NAMALWA (cell line): ENCODE measurements around the gene PTGIS.

Experiments
- DNase-seq: peaks from one replicate; pipeline ENCODE4 v3.0.0-alpha.2; 2015; ENCODE audit warnings: low spot score

Gene PTGIS

DNA sequence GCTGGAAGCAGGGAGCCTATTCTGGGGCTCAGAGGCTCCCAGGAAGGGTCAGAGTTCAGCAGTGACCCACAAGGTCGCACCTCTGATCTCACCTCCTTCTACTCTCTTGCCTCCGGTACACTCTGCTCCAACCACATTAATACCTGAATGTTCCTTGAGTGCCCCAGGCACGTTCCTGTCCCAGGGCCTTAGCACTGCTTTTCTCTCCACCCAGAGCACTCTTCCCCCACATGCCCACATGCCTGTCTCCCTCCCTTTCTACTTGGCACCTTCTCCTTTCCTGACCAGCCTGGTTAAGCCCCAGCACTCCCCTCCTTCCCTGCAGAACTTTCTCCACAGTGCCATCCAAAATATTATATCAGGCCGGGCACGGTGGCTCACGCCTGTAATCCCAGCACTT lies 98.9 kb downstream of the PTGIS start:
- DNase-seq, result no peak

DNA sequence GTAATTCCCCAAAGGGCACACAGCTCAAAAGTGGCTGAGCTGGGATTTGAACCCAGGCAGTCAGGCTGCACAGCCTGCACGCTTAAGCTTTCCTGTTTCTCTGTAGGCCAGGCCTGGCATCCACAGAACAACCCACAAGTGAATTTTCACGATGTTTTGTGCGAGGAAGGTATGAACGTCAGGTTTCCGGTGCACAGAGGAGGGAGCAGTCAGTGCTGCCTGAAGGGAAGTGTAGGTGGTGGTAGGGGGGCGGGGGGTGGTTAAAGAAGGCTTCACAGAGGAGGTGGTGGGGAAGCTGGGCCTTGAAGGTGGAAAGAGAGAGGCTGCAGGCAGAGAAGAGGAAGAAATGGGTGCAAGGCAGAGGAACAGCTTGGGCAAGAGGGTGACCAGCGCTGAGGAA lies 99.5 kb downstream of the PTGIS start:
- no peak for DNase-seq

DNA sequence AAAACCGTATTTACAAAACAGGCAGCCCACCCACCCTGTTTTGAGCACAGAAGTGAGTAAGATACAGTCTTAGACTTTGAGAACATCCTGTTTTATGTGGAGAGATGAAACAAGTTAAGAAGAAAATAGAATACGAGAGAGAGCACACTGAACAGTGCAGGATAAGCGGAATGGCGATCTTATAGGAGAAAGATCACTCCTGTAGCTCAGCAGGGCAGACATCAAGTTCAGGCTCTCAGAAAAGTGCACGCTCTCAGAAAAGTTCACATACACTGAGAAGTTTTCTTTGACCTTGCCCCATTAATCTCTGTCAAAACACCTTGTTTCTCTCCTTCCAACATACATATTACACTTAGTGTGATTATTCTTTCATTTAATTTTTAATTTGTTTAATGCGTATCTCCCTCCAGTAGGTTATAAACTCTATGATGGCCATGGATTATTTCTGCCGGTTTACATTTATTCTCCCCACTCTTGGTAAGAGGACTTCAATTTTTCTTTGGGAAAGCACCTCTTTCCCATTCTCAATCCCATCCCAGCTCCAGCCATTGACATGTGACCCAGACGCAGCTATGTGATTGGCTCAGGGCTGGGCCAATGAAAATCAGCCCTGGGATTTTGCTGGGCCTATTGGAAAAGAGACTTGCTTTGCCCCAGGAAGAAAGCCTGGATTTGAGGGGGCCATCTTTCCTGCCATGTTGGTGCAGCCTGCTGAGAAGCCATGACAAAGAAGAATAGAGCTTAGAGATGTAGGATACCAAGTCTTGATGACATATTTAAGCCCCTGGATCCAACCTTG lies 101.6 kb downstream of the PTGIS start:
- DNase-seq, result no peak

DNA sequence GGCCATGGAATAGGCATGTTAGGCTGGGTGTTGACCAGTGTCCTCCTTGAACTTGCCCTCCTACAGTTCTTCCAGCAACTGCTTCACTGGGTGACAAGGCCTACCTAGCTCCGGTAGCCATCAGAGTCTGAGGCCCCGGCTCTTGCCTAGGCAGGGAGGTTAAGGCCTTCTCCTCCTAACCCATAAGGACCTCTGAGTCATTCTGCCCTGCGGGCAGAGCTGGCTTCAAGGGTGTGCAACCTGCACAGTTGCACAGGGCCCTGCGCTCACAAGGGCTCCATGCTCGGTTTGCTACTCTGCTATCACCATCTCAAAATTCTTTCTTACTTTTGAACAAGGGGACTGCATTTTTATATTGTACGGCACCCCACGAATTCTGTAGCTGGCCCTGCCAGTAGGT lies 103.4 kb downstream of the PTGIS start:
- no peak for DNase-seq

DNA sequence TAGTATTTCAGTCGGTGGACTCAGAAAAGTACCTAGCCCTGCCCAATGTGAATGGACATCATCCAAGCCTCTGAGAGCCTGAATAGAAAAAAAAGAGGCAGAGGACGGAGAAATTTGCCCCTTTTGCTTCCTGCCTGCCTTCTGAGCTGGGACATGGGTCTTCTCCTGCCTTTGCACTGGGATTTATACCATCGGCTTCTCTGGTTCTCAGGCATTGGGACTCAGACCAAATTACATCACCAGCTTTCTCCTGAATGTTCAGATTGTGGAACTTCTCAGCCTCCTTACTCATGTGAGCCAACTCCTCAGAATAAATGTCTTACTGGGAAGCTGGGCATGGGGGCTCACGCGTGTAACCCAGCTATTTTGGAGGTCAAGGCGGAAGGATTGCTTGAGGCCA lies 105.3 kb downstream of the PTGIS start:
- DNase-seq, result no peak

DNA sequence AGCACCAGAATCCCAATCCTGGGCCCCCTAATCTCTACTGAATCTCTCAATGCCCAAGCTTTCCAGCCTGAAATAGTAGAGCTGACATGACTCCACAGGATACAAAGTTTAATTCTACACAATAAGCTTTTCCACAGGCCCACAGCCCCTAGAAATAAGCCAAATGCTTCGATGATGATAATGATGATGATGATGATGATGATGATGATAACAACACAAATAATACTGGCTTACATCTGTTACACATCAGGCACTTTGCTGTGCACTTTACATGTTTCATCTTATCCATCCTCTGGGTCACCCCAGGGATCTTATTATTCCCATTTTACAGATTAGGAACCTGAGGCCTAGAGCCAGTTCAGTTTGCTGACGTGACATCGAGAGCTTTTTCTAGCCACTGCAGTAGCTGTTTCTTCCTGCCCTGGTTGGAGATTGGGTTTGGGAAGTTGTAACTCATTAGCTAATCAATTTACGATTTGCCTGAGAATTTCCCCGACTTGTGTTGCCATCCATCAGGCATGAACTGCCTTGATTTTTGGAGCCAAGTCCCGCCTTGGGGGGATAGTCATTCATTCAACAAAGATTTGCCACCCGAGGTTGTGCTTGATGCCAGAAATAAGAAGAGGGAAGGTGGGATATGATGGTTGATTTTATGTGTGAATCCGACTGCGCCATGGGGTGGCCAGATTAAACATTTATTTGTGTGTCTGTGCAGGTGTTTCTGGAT lies 105.9 kb downstream of the PTGIS start:
- DNase-seq, result no peak

DNA sequence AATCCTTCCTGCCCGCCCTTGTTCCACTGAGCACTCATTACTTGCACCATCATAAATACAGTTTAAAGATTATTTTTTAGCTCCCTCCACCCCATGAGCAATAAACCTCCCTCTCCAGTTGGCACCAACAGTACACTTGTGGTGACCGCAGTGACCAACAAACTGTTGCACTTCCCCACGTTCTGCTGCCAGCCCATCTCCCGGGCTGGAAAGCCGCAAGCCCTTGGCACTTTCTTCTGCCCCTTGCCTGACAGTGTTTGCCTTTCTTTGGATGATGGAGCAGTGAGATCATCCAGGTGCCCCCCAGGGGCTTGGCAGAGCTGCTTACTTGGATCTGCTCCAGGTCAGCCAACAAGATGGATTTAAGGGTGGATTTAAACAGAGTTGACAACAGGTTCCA lies 107.0 kb downstream of the PTGIS start:
- DNase-seq, result no peak

DNA sequence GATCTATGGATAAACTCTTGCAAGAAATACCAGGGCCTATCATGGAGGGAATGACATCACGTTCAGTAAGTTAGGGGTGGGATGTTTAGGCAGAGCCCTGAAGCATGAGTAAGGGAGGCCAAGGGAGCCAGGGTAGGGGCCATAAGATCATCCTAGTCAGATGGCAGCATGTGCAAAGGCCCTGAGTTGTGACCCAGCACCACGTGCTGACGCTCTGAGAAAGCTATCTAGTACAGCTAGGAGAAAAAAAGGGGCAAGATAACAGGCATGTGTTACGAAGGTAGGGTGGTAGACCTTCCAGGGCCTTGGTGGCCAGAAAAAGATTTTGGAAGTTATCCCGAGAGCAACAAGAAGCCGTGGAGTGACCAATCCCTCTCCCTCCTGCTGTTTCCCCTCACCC lies 107.8 kb downstream of the PTGIS start:
- no peak for DNase-seq

DNA sequence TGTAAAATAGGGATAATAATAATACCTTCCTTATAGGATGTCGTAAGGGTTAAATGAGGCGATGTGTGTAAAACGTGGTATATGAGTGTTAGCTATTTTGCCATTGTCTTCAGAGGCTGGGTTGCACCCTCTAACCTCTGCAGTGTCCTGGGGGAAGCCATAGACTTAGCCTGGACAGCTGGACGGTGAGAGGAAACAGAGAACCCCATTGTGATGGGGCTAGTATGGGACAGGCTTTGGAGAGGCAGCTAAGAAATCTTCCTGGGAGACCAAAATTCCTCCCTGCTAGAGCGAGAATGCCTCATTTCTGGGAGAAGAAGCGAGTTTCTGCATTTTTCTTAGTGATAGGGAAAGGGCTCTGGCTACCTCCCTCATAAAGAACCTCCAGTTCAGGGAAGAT lies 108.3 kb downstream of the PTGIS start:
- no peak for DNase-seq

DNA sequence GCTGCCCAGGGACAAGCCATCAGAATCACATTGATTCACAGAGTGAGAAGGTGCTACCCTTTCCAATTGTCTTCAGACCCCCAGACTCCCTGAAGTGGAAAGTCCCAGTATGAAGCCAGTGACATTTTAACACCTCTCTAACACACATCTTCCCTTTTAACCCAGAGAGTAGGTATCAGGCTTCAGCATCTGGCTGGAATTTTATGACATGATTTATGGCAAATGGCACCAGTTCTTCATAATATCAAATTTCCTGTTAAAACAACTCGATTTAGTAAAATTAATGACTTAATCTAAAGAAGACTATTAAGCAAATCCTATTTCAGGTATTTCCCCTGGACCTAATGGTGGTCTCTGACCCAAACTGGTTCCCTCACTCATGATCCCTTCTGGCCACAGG lies 110.5 kb downstream of the PTGIS start:
- no peak for DNase-seq

DNA sequence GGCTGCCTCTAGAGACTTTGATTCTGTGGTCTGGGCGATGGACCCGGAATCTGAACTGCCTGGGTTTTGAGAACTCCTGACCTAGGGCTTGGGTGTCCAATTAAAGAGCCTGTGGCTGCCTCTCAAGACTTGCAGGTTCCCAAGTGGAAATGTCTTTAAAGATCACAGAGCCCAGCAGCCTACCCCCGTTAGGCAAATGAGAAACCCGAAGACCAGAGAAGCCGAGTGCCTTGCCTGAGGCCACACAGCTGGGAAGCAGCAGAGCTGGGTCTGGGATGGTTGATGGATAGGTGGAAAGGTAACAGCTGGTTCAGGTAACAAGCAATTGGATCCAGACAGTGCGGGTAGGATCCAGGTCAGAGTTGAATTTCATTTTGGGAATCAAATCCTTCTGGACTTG lies 111.3 kb downstream of the PTGIS start:
- DNase-seq, result no peak

DNA sequence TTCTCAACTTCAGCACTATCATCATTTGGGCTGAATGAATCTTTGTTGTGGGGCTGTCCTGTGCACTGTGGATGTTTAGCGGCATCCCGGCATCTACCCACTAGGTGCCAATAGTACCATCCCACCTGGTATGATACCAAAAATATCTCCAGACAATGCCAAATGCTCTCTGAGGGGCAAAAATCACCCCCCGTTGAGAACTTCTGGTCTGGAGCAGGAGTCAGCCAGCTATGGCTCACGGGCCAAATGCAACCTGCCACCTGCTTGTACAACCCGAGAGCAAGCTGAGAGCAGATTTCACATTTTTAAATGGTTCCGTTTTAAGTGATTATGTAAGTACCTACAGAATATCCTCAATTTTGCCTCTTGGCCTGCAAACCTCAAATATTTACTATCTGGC lies 112.2 kb downstream of the PTGIS start:
- no peak for DNase-seq
